Esophagus (tissue), 2 donors: ENCODE measurements around the gene SMARCC2. TPM values are rescaled to one million over a fixed set of nuclear protein-coding genes. Genes with fewer than 3 reads are reported as not detected.

Source experiments
- H3K27ac ChIP-seq, 2 donors: one replicate each; pipeline ENCODE4 v1.5.1; 2013; ENCODE audit warnings: low read depth in 2 of 2, mild to moderate bottlenecking in 2 of 2, inconsistent platforms in 1 of 2, low read length in 1 of 2, moderate library complexity in 1 of 2
- H3K27me3 ChIP-seq, 2 donors: one replicate each; pipeline ENCODE4 v1.6.1; 2013; ENCODE audit warnings: low read length in 2 of 2, control low read depth in 1 of 2, mild to moderate bottlenecking in 1 of 2; ENCODE audit not compliant: insufficient read depth in 2 of 2, control insufficient read depth in 1 of 2
- H3K36me3 ChIP-seq, 2 donors: one replicate each; pipeline ENCODE4 v1.6.1; 2013; ENCODE audit warnings: low read length in 1 of 2; ENCODE audit not compliant: control insufficient read depth in 2 of 2, insufficient read depth in 2 of 2
- H3K4me1 ChIP-seq, 2 donors: one replicate each; pipeline ENCODE4 v1.6.1; 2013; ENCODE audit warnings: low read length in 1 of 2; ENCODE audit not compliant: control insufficient read depth in 2 of 2, insufficient read depth in 2 of 2
- H3K4me3 ChIP-seq, 2 donors: one replicate each; pipeline ENCODE4 v1.5.1; 2013; ENCODE audit warnings: low read length in 2 of 2, mild to moderate bottlenecking in 2 of 2, low read depth in 1 of 2, moderate library complexity in 1 of 2
- H3K9me3 ChIP-seq, 2 donors: one replicate each; pipeline ENCODE4 v1.6.1; 2013; ENCODE audit warnings: mild to moderate bottlenecking in 2 of 2, low read depth in 1 of 2, low read length in 1 of 2, moderate library complexity in 1 of 2; ENCODE audit not compliant: control insufficient read depth in 2 of 2, insufficient read depth in 1 of 2
- WGBS, 2 donors: extraction: QIAGEN DNeasy Blood & Tissue Kit; methylation state at CpG; one replicate each; pipeline ENCODE4 v1.1.7; 2013; 5-methylcytosine and 5-hydroxymethylcytosine counted together
- polyA plus RNA-seq, 2 donors: library from polyadenylated mRNA; stranded (reverse); fragments of 200-250 nt; gene quantifications; one replicate each; pipeline ENCODE4 v1.2.3, GENCODE V29; 2013
- donor health status: healthy with polysubstance abuse.
- donor health status: Bipolar disorder and iron deficiency.

The SMARCC2 gene
- polyA plus RNA-seq, 2 donors: 21.4 to 31.4 TPM

- Histone ChIP-seq H3K27ac (peak within 1 kb of the TSS; percentile 94 to 98), H3K4me3 (peak within 1 kb of the TSS; percentile 83), H3K36me3 (peaks cover 14 to 23% of the 10 kb centered on the region in 2 donors), H3K9me3 (no peaks in the 10 kb centered on the region), H3K27me3 (no peaks in the 10 kb centered on the region), H3K4me1 (peaks cover 0 to 4% of the 10 kb centered on the region in 2 donors)
- 0 to 1% methylated on average over 49 of the region's 49 CpGs for WGBS, 2 donors
Observed at GRCh38 chr12:56127888-56128669, 61.2 kb downstream of the SMARCC2 start, which contains the start of gene ESYT1. Gene ESYT1, plus strand, starts transcription at chr12:56128267. Its CDS starts 53 bp downstream, at chr12:56128320.

- no peaks in the 10 kb centered on the region for H3K9me3 ChIP-seq
- peak overlapping the region; percentile 6 to 49 for H3K4me3 ChIP-seq
- peak overlapping the region; percentile 83 to 86 for H3K27ac ChIP-seq
- peaks cover 13 to 20% of the 10 kb centered on the region in 2 donors for H3K36me3 ChIP-seq
- 0% methylated on average over 8 of the region's 8 CpGs for WGBS, 2 donors
- H3K27me3 ChIP-seq: no peaks in the 10 kb centered on the region
- peaks cover 0 to 4% of the 10 kb centered on the region in 2 donors for H3K4me1 ChIP-seq
Observed at GRCh38 chr12:56127485-56127887, 61.8 kb downstream of the SMARCC2 start.

- Histone ChIP-seq H3K27ac (peak overlapping the region; percentile 67 to 86), H3K4me3 (peak overlapping the region in 1 of 2 donors; percentile 49), H3K9me3 (no peaks in the 10 kb centered on the region), H3K27me3 (no peaks in the 10 kb centered on the region), H3K4me1 (peaks cover 0 to 4% of the 10 kb centered on the region in 2 donors), H3K36me3 (peaks cover 9 to 15% of the 10 kb centered on the region in 2 donors)
- 48 to 60% methylated on average over 3 of the region's 3 CpGs for WGBS, 2 donors
Observed at GRCh38 chr12:56126732-56127239, 62.5 kb downstream of the SMARCC2 start.

- Histone ChIP-seq H3K27me3 (no peaks in the 10 kb centered on the region), H3K4me3 (no peak overlapping the region), H3K27ac (no peak overlapping the region), H3K36me3 (peaks cover 0 to 9% of the 10 kb centered on the region in 2 donors), H3K4me1 (no peaks in the 10 kb centered on the region), H3K9me3 (no peaks in the 10 kb centered on the region)
- 87 to 89% methylated on average over 4 of the region's 4 CpGs for WGBS, 2 donors
Observed at GRCh38 chr12:56124133-56124532, 65.2 kb downstream of the SMARCC2 start.

- Histone ChIP-seq H3K4me1 (no peaks in the 10 kb centered on the region), H3K27me3 (no peaks in the 10 kb centered on the region)
Observed at GRCh38 chr12:56122637-56123036, 66.6 kb downstream of the SMARCC2 start.

GRCh38 chr12:56121204-56121870 is 67.9 kb downstream of the SMARCC2 start:
- Histone ChIP-seq H3K4me1 (no peaks in the 10 kb centered on the region), H3K9me3 (no peaks in the 10 kb centered on the region), H3K27ac (no peak overlapping the region), H3K4me3 (no peak overlapping the region), H3K36me3 (peaks cover 0 to 9% of the 10 kb centered on the region in 2 donors), H3K27me3 (no peaks in the 10 kb centered on the region)
- 89% methylated on average over 11 of the region's 11 CpGs for WGBS, 2 donors

More at GRCh38 chr12:56122637-56123036, 66.6 kb downstream of the SMARCC2 start:
- WGBS, 2 donors: 84 to 88% methylated on average over 2 of the region's 2 CpGs
- Histone ChIP-seq H3K9me3 (no peaks in the 10 kb centered on the region), H3K36me3 (peaks cover 0 to 9% of the 10 kb centered on the region in 2 donors), H3K4me3 (no peak overlapping the region), H3K27ac (peak overlapping the region in 1 of 2 donors; percentile 15)

GRCh38 chr12:56120158-56120846 is 69.0 kb downstream of the SMARCC2 start:
- Histone ChIP-seq H3K27me3 (no peaks in the 10 kb centered on the region), H3K4me3 (no peak overlapping the region), H3K36me3 (peaks cover 0 to 9% of the 10 kb centered on the region in 2 donors), H3K9me3 (no peaks in the 10 kb centered on the region), H3K27ac (peak overlapping the region in 1 of 2 donors; percentile 21), H3K4me1 (no peaks in the 10 kb centered on the region)
- 88 to 90% methylated on average over 17 of the region's 17 CpGs for WGBS, 2 donors

GRCh38 chr12:56119361-56119796 is 69.9 kb downstream of the SMARCC2 start:
- no peak overlapping the region for H3K4me3 ChIP-seq

More at GRCh38 chr12:56119361-56119796, 69.9 kb downstream of the SMARCC2 start:
- H3K36me3 ChIP-seq: peaks cover 0 to 9% of the 10 kb centered on the region in 2 donors
- peak overlapping the region; percentile 35 to 98 for H3K27ac ChIP-seq
- 0 to 2% methylated on average over 2 of the region's 2 CpGs for WGBS, 2 donors
- no peaks in the 10 kb centered on the region for H3K27me3 ChIP-seq
- H3K9me3 ChIP-seq: no peaks in the 10 kb centered on the region
- no peaks in the 10 kb centered on the region for H3K4me1 ChIP-seq
